Neuronal stem cell (in vitro differentiated cells): Measurements from ENCODE around the gene COL15A1.
A peak's percentile ranks its signal among the peaks of the same experiment; 100 is the strongest.

Source experiments
- DNase-seq: peaks from one replicate; pipeline ENCODE4 v3.0.0-alpha.2; 2013; ENCODE audit warnings: low spot score
- H2AFZ ChIP-seq: one replicate; pipeline ENCODE4 v1.6.1; 2013; ENCODE audit warnings: mild to moderate bottlenecking, low read length, inconsistent platforms
- H2AK5ac ChIP-seq: 2 replicates; pipeline ENCODE4 v1.6.1; 2013; ENCODE audit warnings: low read depth, mild to moderate bottlenecking, inconsistent platforms, low read length, moderate library complexity, mixed read lengths
- H2BK120ac ChIP-seq: 2 replicates; pipeline ENCODE4 v1.6.1; 2013; ENCODE audit warnings: low read depth, mild to moderate bottlenecking, inconsistent platforms, low read length, moderate library complexity, mixed read lengths
- H2BK12ac ChIP-seq: one replicate; pipeline ENCODE4 v1.6.1; 2013; ENCODE audit warnings: low read length, inconsistent platforms
- H2BK15ac ChIP-seq: 2 replicates; pipeline ENCODE4 v1.6.1; 2013; ENCODE audit warnings: mild to moderate bottlenecking, low read length, inconsistent platforms, mixed read lengths
- H2BK5ac ChIP-seq: one replicate; pipeline ENCODE4 v1.6.1; 2013; ENCODE audit warnings: inconsistent platforms, mild to moderate bottlenecking, low read length, moderate library complexity
- H3K14ac ChIP-seq: one replicate; pipeline ENCODE4 v1.6.1; 2013; ENCODE audit warnings: low read length, inconsistent platforms
- H3K18ac ChIP-seq: 2 replicates; pipeline ENCODE4 v1.6.1; 2013; ENCODE audit warnings: low read length, inconsistent platforms
- H3K23ac ChIP-seq: 2 replicates; pipeline ENCODE4 v1.6.1; 2013; ENCODE audit warnings: low read depth, mild to moderate bottlenecking, mixed read lengths, low read length, inconsistent platforms; ENCODE audit not compliant: poor library complexity
- H3K27ac ChIP-seq: replicated peaks from 3 replicates; pipeline ENCODE4 v1.5.1; 2013; ENCODE audit warnings: low read length, inconsistent platforms
- H3K27me3 ChIP-seq, 3 experiments: 2 replicates each; pipeline ENCODE4 v1.6.1; 2013; ENCODE audit warnings: low read length in 3 of 3, mild to moderate bottlenecking in 2 of 3, inconsistent platforms in 1 of 3, low read depth in 1 of 3, mixed read lengths in 1 of 3, moderate library complexity in 1 of 3; ENCODE audit not compliant: control insufficient read depth in 3 of 3, insufficient read depth in 3 of 3
- H3K36me3 ChIP-seq, 2 donors: replicated peaks in 1 of 2; 2 replicates each; pipeline ENCODE4 v1.6.1; 2013; ENCODE audit warnings: low read length in 2 of 2; ENCODE audit not compliant: control insufficient read depth in 2 of 2, insufficient read depth in 2 of 2
- H3K4ac ChIP-seq: 2 replicates; pipeline ENCODE4 v1.6.1; 2013; ENCODE audit warnings: inconsistent platforms, mild to moderate bottlenecking, low read length, moderate library complexity
- H3K4me1 ChIP-seq, 2 donors: 1 replicate in 1 of 2; 2 replicates in 1 of 2; pipeline ENCODE4 v1.6.1; 2013; ENCODE audit warnings: low read length in 2 of 2, low read depth in 1 of 2; ENCODE audit not compliant: control insufficient read depth in 2 of 2, insufficient read depth in 1 of 2
- H3K4me2 ChIP-seq: one replicate; pipeline ENCODE4 v1.6.1; 2013; ENCODE audit warnings: mild to moderate bottlenecking, low read length, inconsistent platforms; ENCODE audit not compliant: insufficient read depth, poor library complexity, severe bottlenecking
- H3K4me3 ChIP-seq, 2 donors: 2 replicates each; pipeline ENCODE4 v1.5.1; 2013; ENCODE audit warnings: low read length in 2 of 2, mild to moderate bottlenecking in 2 of 2, inconsistent platforms in 1 of 2, moderate library complexity in 1 of 2
- H3K79me1 ChIP-seq: one replicate; pipeline ENCODE4 v1.6.1; 2013; ENCODE audit warnings: low read depth, mild to moderate bottlenecking, inconsistent platforms, low read length, moderate library complexity
- H3K9ac ChIP-seq: one replicate; pipeline ENCODE4 v1.6.1; 2013; ENCODE audit warnings: mild to moderate bottlenecking, low read depth, low read length, inconsistent platforms; ENCODE audit not compliant: poor library complexity
- H3K9me3 ChIP-seq, 2 donors: replicated peaks in 1 of 2; 2 replicates each; pipeline versions ENCODE3 to v1.6.1; 2013; ENCODE audit warnings: low read length in 2 of 2, mild to moderate bottlenecking in 2 of 2, inconsistent platforms in 1 of 2, low read depth in 1 of 2, mixed read lengths in 1 of 2, moderate library complexity in 1 of 2; ENCODE audit not compliant: control insufficient read depth in 2 of 2, insufficient read depth in 1 of 2
- H4K8ac ChIP-seq: one replicate; pipeline ENCODE4 v1.6.1; 2013; ENCODE audit warnings: low read depth, mild to moderate bottlenecking, inconsistent platforms, low read length, moderate library complexity
- H4K91ac ChIP-seq: one replicate; pipeline ENCODE4 v1.6.1; 2013; ENCODE audit warnings: low read length, low read depth, mild to moderate bottlenecking, inconsistent platforms; ENCODE audit not compliant: poor library complexity
- WGBS, 2 donors: extraction: QIAGEN DNeasy Blood & Tissue Kit; methylation state at CpG; one replicate each; pipeline ENCODE4 v1.1.7; 2013; ENCODE audit warnings: missing lambda C conversion rate in 2 of 2, mixed read lengths in 1 of 2; ENCODE audit not compliant: insufficient read length in 2 of 2, insufficient replicate concordance in 1 of 2; ENCODE audit errors: extremely low coverage in 2 of 2; 5-methylcytosine and 5-hydroxymethylcytosine counted together

COL15A1 gene

GRCh38 chr9:98924946-98925820, 18.5 kb upstream of the COL15A1 start:
- H3K36me3 ChIP-seq = no peaks in the 10 kb centered on the region
- H4K8ac ChIP-seq = no peak overlapping the region
- H3K4me1 ChIP-seq = peaks cover 0 to 14% of the 10 kb centered on the region in 2 donors
- H2BK15ac ChIP-seq = peak overlapping the region; percentile 88
- DNase-seq = no peak
- H2BK12ac ChIP-seq = no peak overlapping the region
- no peak overlapping the region for H3K4ac ChIP-seq
- H2AK5ac ChIP-seq = peak overlapping the region; percentile 93
- no peak overlapping the region for H3K23ac ChIP-seq
- no peak overlapping the region for H2AFZ ChIP-seq
- peaks cover 0 to 18% (median 0%) of the 10 kb centered on the region in 3 experiments for H3K27me3 ChIP-seq
- no CpG with 5 or more reads among the region's 15 CpGs for WGBS, 2 donors
- H3K18ac ChIP-seq = peak overlapping the region; percentile 33
- peak overlapping the region; percentile 56 for H2BK120ac ChIP-seq
- H2BK5ac ChIP-seq = no peak overlapping the region
- H4K91ac ChIP-seq = peak overlapping the region; percentile 34
- H3K4me2 ChIP-seq = no peak overlapping the region
- H3K79me1 ChIP-seq = no peaks in the 10 kb centered on the region
- no peaks in the 10 kb centered on the region for H3K9me3 ChIP-seq
- H3K4me3 ChIP-seq = no peak overlapping the region
- no peak overlapping the region for H3K27ac ChIP-seq
- peak overlapping the region; percentile 10 for H3K9ac ChIP-seq
- peak overlapping the region; percentile 79 for H3K14ac ChIP-seq

DNA sequence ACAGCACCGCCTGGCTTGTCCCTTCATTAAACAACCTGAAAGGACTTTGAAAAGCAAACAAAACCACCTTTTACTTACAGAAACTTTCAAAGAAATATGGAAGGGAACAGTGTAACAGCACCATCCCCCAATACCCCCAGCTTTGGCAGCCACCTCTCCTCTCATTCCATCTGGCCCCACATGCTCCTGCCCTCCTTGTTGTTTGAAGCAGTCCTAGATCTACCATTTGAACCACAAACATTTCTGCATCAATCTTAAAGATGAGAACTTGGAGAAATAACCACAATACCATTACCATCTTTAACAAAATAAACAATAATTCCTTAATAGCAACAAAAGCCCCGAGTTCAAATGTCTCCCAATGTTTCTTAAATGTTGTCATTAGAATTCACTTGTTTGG, 17.8 kb upstream of the COL15A1 start:
- Histone ChIP-seq H3K4me1 (peaks cover 0 to 19% of the 10 kb centered on the region in 2 donors), H2AFZ (no peak overlapping the region), H3K4me3 (no peak overlapping the region), H3K27ac (no peak overlapping the region), H4K8ac (no peak overlapping the region), H3K9ac (no peak overlapping the region), H3K14ac (no peak overlapping the region), H2BK15ac (peak overlapping the region; percentile 88), H3K18ac (no peak overlapping the region), H3K4ac (no peak overlapping the region), H2BK120ac (no peak overlapping the region), H2AK5ac (no peak overlapping the region), H3K4me2 (no peak overlapping the region), H2BK5ac (no peak overlapping the region), H3K36me3 (no peaks in the 10 kb centered on the region), H3K27me3 (peaks cover 0 to 10% (median 0%) of the 10 kb centered on the region in 3 experiments), H2BK12ac (no peak overlapping the region), H3K79me1 (no peaks in the 10 kb centered on the region), H3K9me3 (no peaks in the 10 kb centered on the region), H3K23ac (no peak overlapping the region), H4K91ac (no peak overlapping the region)
- DNase-seq = no peak
- WGBS, 2 donors = no CpG with 5 or more reads among the region's 2 CpGs

DNA sequence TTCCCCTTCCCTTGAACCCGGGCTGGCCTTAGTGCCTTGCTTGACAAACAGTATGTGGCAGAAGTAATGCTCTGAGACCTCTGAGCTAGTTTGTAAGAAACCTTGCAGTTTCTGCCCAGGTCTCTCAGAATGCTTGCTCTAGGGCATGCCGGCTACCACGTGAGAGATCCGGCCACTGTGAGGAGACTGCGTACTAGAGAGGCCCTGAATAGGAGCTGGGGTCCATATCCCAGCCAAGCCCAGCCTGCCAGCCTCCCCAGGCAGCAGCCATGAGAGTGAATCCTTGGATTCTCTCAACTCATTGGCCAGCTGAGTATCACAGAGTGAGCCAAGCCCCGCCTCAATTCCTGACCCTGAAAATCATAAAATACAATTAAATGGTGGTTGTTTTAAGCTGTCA, 16.0 kb upstream of the COL15A1 start:
- Histone ChIP-seq H3K18ac (no peak overlapping the region), H2BK120ac (no peak overlapping the region), H4K91ac (no peak overlapping the region), H2BK12ac (no peak overlapping the region), H3K4me3 (no peak overlapping the region), H3K27me3 (peaks cover 0 to 10% (median 0%) of the 10 kb centered on the region in 3 experiments), H3K4me2 (no peak overlapping the region), H3K9ac (no peak overlapping the region), H2AFZ (peak overlapping the region; percentile 50), H2BK5ac (no peak overlapping the region), H3K4ac (no peak overlapping the region), H3K79me1 (no peaks in the 10 kb centered on the region), H2BK15ac (no peak overlapping the region), H3K9me3 (no peaks in the 10 kb centered on the region), H4K8ac (no peak overlapping the region), H3K36me3 (no peaks in the 10 kb centered on the region), H3K14ac (no peak overlapping the region), H3K27ac (no peak overlapping the region), H3K4me1 (peaks cover 0 to 22% of the 10 kb centered on the region in 2 donors), H2AK5ac (no peak overlapping the region), H3K23ac (no peak overlapping the region)
- DNase-seq = no peak
- WGBS, 2 donors = no CpG with 5 or more reads among the region's 6 CpGs

DNA sequence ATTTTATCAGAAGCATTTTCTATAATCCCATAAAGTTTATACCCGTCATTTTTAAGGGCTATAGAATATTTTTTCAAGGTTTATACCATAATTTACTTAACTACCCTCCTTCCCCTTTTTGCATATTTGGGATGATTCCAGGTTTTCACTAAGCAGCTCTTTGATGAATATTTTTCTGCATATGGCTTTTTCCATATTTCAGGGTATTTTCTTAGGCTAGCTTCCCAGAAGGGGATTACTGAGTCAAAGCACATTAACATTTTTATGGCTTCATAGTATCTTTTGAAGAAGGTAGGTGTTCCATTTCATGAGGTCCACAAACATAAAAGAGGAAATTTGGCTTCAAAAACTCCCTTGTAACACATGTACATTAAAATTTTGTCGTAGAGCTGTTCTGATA, 14.6 kb upstream of the COL15A1 start:
- Histone ChIP-seq H3K14ac (no peak overlapping the region), H3K23ac (no peak overlapping the region), H3K4me2 (no peak overlapping the region), H3K4ac (no peak overlapping the region), H3K9ac (no peak overlapping the region), H3K4me3 (no peak overlapping the region), H3K18ac (no peak overlapping the region), H3K4me1 (peaks cover 0 to 16% of the 10 kb centered on the region in 2 donors), H2AK5ac (no peak overlapping the region), H3K79me1 (no peaks in the 10 kb centered on the region), H3K36me3 (no peaks in the 10 kb centered on the region), H4K8ac (no peak overlapping the region), H2BK120ac (no peak overlapping the region), H4K91ac (no peak overlapping the region), H3K9me3 (no peaks in the 10 kb centered on the region), H3K27me3 (peaks cover 0 to 10% (median 0%) of the 10 kb centered on the region in 3 experiments), H2BK12ac (no peak overlapping the region), H2BK5ac (no peak overlapping the region), H2AFZ (no peak overlapping the region), H2BK15ac (no peak overlapping the region), H3K27ac (no peak overlapping the region)
- DNase-seq = no peak
- no CpG with 5 or more reads among the region's 2 CpGs for WGBS, 2 donors
